Heart left ventricle (tissue), 13 donors: ENCODE data around the gene BEST1.

Source experiments
- CTCF ChIP-seq, 12 donors: fragments of 200-600 bp; sonication (generic) in 4 of 12; IDR thresholded peaks; one replicate each; pipeline versions ENCODE4 v1.5.0 to v1.8.0; 2018 to 2022; ENCODE audit warnings: antibody characterized with exemption in 12 of 12, mild to moderate bottlenecking in 5 of 12
- POLR2A ChIP-seq, 2 donors: fragments of 450-650 bp; IDR thresholded peaks; one replicate each; pipeline ENCODE4 v1.6.1; 2017; ENCODE audit warnings: antibody characterized with exemption in 2 of 2, mild to moderate bottlenecking in 2 of 2, moderate library complexity in 2 of 2
- donor health status: ischemic (EF 13 %, LVEDD 7.1; RV severe dilation, severe dysfunction).
- donor health status: DM: no; HTN: yes; CAD: no.
- donor health status: DM: no; HTN: no; CAD: no.
- donor health status: ischemic (EF 25% LVEDD 6.9; RV normal size, moderate dysfunction).
- donor health status: ischemic (EF 25% LVEDD 5.7; RV mildly dilated, moderate dysfunction).
- donor health status: ischemic (EF 35%, LVEDD 5.7; RV mildly dilated, moderate dysfunction).
- donor health status: nonischemic (EF 11% LVEDD 7.7; RV severe dilation, severe dysfunction).
- donor health status: DM: yes; HTN: yes; CAD: no.
- donor health status: PGD.
- donor health status: ischemic (EF 29% LVEDD 5.4; RV normal size, mild dysfunction).
- donor health status: nonischemic (EF 23%, LVEDD 6.1; RV moderate dilation, normal function).

GRCh38 chr11:61921446-61921845, 28.7 kb upstream of the BEST1 start:
- no peak for TF ChIP-seq CTCF (IDR thresholded peaks at IDR 0.05)
- TF ChIP-seq POLR2A (IDR thresholded peaks at IDR 0.05), result no peak
